ENCODE measurements around the gene IGF2BP2. TPM values are rescaled to one million over a fixed set of nuclear protein-coding genes. Genes with fewer than 3 reads are reported as not detected.

The IGF2BP2 gene
- total and polyA plus RNA-seq, 5 donors from 2014 or later, result 3.6 TPM; not detected in 4

DNA sequence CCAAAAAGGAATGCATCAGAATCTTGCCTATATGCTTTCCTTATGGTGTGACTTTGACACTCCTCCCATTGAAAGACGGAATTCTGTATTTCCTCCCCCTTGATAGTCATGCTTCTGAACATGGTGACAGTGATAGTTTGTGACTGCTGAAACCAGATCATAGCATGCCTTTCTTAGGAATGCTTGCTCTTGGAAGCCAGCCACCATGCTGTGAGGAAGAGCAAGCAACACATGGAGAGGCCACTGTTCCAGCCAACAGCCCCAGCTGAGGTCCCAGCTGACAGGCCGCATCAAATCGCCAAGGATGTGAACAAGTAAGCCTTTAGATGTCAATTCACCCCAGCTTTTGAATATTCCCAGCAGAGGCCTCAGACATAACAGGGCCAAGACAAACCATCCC lies 100.1 kb downstream of the IGF2BP2 start:
- Mint-ChIP-seq H3K4me3 (no peak overlapping the region), H3K27ac (no peak overlapping the region), H3K9me3 (no peaks in the 10 kb centered on the region), H3K4me1 (no peaks in the 10 kb centered on the region), H3K36me3 (no peaks in the 10 kb centered on the region), H3K27me3 (peaks cover 4% of the 10 kb centered on the region)
- ATAC-seq (ENCODE audit: low read depth in 2 of 2) (no peak), DNase-seq (no peak)
- Histone ChIP-seq H3K27me3 (ENCODE audit: control insufficient read depth, insufficient read depth, low read length) (no peaks in the 10 kb centered on the region), H3K4me1 (ENCODE audit: control insufficient read depth, insufficient read depth, low read length, poor library complexity, severe bottlenecking) (no peaks in the 10 kb centered on the region), H3K27ac (ENCODE audit: insufficient read depth, low read length, poor library complexity, severe bottlenecking) (no peak overlapping the region), H3K4me3 (ENCODE audit: low read depth, low read length) (no peak overlapping the region), H3K36me3 (ENCODE audit: control insufficient read depth, insufficient read depth, low read length) (no peaks in the 10 kb centered on the region), H3K9me3 (ENCODE audit: control insufficient read depth in 2 of 2, low read length in 2 of 2) (no peaks in the 10 kb centered on the region)

DNA sequence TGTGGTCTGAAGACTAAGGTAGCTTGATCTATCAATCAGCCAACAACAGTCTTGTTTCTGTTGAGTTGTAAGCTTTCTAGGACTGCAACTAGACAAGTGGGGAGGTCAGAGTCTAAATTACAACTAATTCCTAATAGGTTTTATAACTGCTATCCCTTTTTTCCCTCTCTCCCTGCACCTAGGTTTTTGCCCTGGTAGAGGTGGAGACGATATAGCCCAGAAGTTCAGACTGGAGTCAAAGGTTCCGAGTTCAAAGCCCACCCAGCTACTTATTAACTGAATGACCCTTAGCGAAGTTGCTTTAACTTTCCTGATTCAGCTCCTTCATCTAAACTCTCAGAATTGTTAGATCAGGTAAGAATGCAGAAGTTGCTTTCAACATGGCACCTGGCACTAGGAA lies 100.6 kb downstream of the IGF2BP2 start:
- H3K9me3 ChIP-seq (ENCODE audit: control insufficient read depth in 2 of 2, low read length in 2 of 2), result no peaks in the 10 kb centered on the region
- no peak overlapping the region for H3K4me3 ChIP-seq (ENCODE audit: low read depth, low read length)
- no peak overlapping the region for H3K27ac ChIP-seq (ENCODE audit: insufficient read depth, low read length, poor library complexity, severe bottlenecking)
- no peaks in the 10 kb centered on the region for H3K36me3 ChIP-seq (ENCODE audit: control insufficient read depth, insufficient read depth, low read length)
- no peaks in the 10 kb centered on the region for H3K9me3 Mint-ChIP-seq
- ATAC-seq (ENCODE audit: low read depth in 2 of 2), result no peak
- no peaks in the 10 kb centered on the region for H3K27me3 ChIP-seq (ENCODE audit: control insufficient read depth, insufficient read depth, low read length)
- no peak for DNase-seq
- H3K27ac Mint-ChIP-seq, result no peak overlapping the region
- no peaks in the 10 kb centered on the region for H3K27me3 Mint-ChIP-seq
- H3K4me3 Mint-ChIP-seq, result no peak overlapping the region
- no peaks in the 10 kb centered on the region for H3K36me3 Mint-ChIP-seq
- H3K4me1 ChIP-seq (ENCODE audit: control insufficient read depth, insufficient read depth, low read length, poor library complexity, severe bottlenecking), result no peaks in the 10 kb centered on the region
- H3K4me1 Mint-ChIP-seq, result no peaks in the 10 kb centered on the region

- no peaks in the 10 kb centered on the region for H3K27me3 ChIP-seq (ENCODE audit: control insufficient read depth, insufficient read depth, low read length)
- Mint-ChIP-seq H3K27me3 (no peaks in the 10 kb centered on the region), H3K9me3 (no peaks in the 10 kb centered on the region), H3K27ac (no peak overlapping the region), H3K4me3 (no peak overlapping the region), H3K36me3 (no peaks in the 10 kb centered on the region), H3K4me1 (no peaks in the 10 kb centered on the region)
- H3K9me3 ChIP-seq (ENCODE audit: control insufficient read depth in 2 of 2, low read length in 2 of 2), result no peaks in the 10 kb centered on the region
- H3K4me3 ChIP-seq (ENCODE audit: low read depth, low read length), result no peak overlapping the region
- ATAC-seq (ENCODE audit: low read depth in 2 of 2), result no peak
- H3K27ac ChIP-seq (ENCODE audit: insufficient read depth, low read length, poor library complexity, severe bottlenecking), result no peak overlapping the region
- DNase-seq, result no peak
- H3K4me1 ChIP-seq (ENCODE audit: control insufficient read depth, insufficient read depth, low read length, poor library complexity, severe bottlenecking), result no peaks in the 10 kb centered on the region
- no peaks in the 10 kb centered on the region for H3K36me3 ChIP-seq (ENCODE audit: control insufficient read depth, insufficient read depth, low read length)
Observed at GRCh38 chr3:185722881-185723280, 102.0 kb downstream of the IGF2BP2 start.

DNA sequence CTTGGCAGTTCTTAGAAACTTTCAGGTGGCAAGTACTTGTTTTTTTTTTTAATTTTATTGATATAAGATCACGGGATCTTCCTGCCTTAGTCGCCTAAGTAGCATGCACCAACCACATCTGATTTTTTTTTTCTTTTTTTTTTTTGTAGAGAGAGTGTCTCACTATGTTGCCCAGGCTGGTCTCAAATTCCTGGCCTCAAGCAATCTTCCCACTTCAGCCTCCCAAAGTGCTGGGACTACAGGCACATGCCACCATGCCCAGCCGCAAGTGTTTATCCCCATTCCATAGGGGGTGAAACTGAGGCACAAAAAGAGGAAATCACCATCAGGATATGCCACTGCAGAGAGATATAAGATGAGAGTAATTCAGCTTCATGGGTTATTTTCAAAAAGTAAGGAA lies 102.9 kb downstream of the IGF2BP2 start:
- Mint-ChIP-seq H3K36me3 (no peaks in the 10 kb centered on the region), H3K27ac (no peak overlapping the region), H3K9me3 (no peaks in the 10 kb centered on the region), H3K4me3 (no peak overlapping the region), H3K27me3 (no peaks in the 10 kb centered on the region), H3K4me1 (no peaks in the 10 kb centered on the region)
- Histone ChIP-seq H3K27ac (ENCODE audit: insufficient read depth, low read length, poor library complexity, severe bottlenecking) (no peak overlapping the region), H3K4me3 (ENCODE audit: low read depth, low read length) (no peak overlapping the region), H3K4me1 (ENCODE audit: control insufficient read depth, insufficient read depth, low read length, poor library complexity, severe bottlenecking) (no peaks in the 10 kb centered on the region), H3K9me3 (ENCODE audit: control insufficient read depth in 2 of 2, low read length in 2 of 2) (no peaks in the 10 kb centered on the region), H3K36me3 (ENCODE audit: control insufficient read depth, insufficient read depth, low read length) (no peaks in the 10 kb centered on the region), H3K27me3 (ENCODE audit: control insufficient read depth, insufficient read depth, low read length) (no peaks in the 10 kb centered on the region)
- ATAC-seq (ENCODE audit: low read depth in 2 of 2) (no peak), DNase-seq (no peak)

GRCh38 chr3:185720326-185720725 lies 104.5 kb downstream of the IGF2BP2 start:
- H3K27me3 ChIP-seq (ENCODE audit: control insufficient read depth, insufficient read depth, low read length), result no peaks in the 10 kb centered on the region
- no peaks in the 10 kb centered on the region for H3K27me3 Mint-ChIP-seq
- ATAC-seq (ENCODE audit: low read depth in 2 of 2) (no peak), DNase-seq (no peak)
- no peaks in the 10 kb centered on the region for H3K36me3 ChIP-seq (ENCODE audit: control insufficient read depth, insufficient read depth, low read length)
- no peaks in the 10 kb centered on the region for H3K36me3 Mint-ChIP-seq
- H3K4me3 Mint-ChIP-seq, result no peak overlapping the region
- H3K4me3 ChIP-seq (ENCODE audit: low read depth, low read length), result no peak overlapping the region
- no peak overlapping the region for H3K27ac ChIP-seq (ENCODE audit: insufficient read depth, low read length, poor library complexity, severe bottlenecking)
- H3K4me1 Mint-ChIP-seq, result no peaks in the 10 kb centered on the region
- no peaks in the 10 kb centered on the region for H3K9me3 ChIP-seq (ENCODE audit: control insufficient read depth in 2 of 2, low read length in 2 of 2)
- H3K4me1 ChIP-seq (ENCODE audit: control insufficient read depth, insufficient read depth, low read length, poor library complexity, severe bottlenecking), result no peaks in the 10 kb centered on the region
- H3K27ac Mint-ChIP-seq, result no peak overlapping the region
- H3K9me3 Mint-ChIP-seq, result no peaks in the 10 kb centered on the region

- peaks cover 0 to 1% (median 0%) of the 10 kb centered on the region in 7 donors for H3K9me3 Mint-ChIP-seq
- no peaks in the 10 kb centered on the region for H3K4me1 Mint-ChIP-seq
- no peak overlapping the region for H3K27ac Mint-ChIP-seq
- no peaks in the 10 kb centered on the region for H3K36me3 Mint-ChIP-seq
- H3K27me3 Mint-ChIP-seq, result no peaks in the 10 kb centered on the region
- ATAC-seq (ENCODE audit: low read depth in 2 of 2) (no peak), DNase-seq (no peak)
- Histone ChIP-seq H3K27me3 (ENCODE audit: control insufficient read depth, insufficient read depth, low read length) (no peaks in the 10 kb centered on the region), H3K4me3 (ENCODE audit: low read depth, low read length) (no peak overlapping the region), H3K9me3 (ENCODE audit: control insufficient read depth in 2 of 2, low read length in 2 of 2) (no peaks in the 10 kb centered on the region), H3K4me1 (ENCODE audit: control insufficient read depth, insufficient read depth, low read length, poor library complexity, severe bottlenecking) (no peaks in the 10 kb centered on the region), H3K27ac (ENCODE audit: insufficient read depth, low read length, poor library complexity, severe bottlenecking) (no peak overlapping the region), H3K36me3 (ENCODE audit: control insufficient read depth, insufficient read depth, low read length) (no peaks in the 10 kb centered on the region)
- no peak overlapping the region for H3K4me3 Mint-ChIP-seq
Observed at GRCh38 chr3:185718736-185719593, 105.9 kb downstream of the IGF2BP2 start.

- Mint-ChIP-seq H3K9me3 (peaks cover 0 to 2% (median 0%) of the 10 kb centered on the region in 7 donors), H3K4me1 (no peaks in the 10 kb centered on the region), H3K27me3 (no peaks in the 10 kb centered on the region), H3K4me3 (no peak overlapping the region), H3K36me3 (no peaks in the 10 kb centered on the region), H3K27ac (no peak overlapping the region)
- Histone ChIP-seq H3K4me3 (ENCODE audit: low read depth, low read length) (no peak overlapping the region), H3K4me1 (ENCODE audit: control insufficient read depth, insufficient read depth, low read length, poor library complexity, severe bottlenecking) (no peaks in the 10 kb centered on the region), H3K27me3 (ENCODE audit: control insufficient read depth, insufficient read depth, low read length) (no peaks in the 10 kb centered on the region), H3K27ac (ENCODE audit: insufficient read depth, low read length, poor library complexity, severe bottlenecking) (no peak overlapping the region), H3K36me3 (ENCODE audit: control insufficient read depth, insufficient read depth, low read length) (no peaks in the 10 kb centered on the region), H3K9me3 (ENCODE audit: control insufficient read depth in 2 of 2, low read length in 2 of 2) (no peaks in the 10 kb centered on the region)
- DNase-seq, result no peak
- no peak for ATAC-seq (ENCODE audit: low read depth in 2 of 2)
Observed at GRCh38 chr3:185717627-185718402, 107.0 kb downstream of the IGF2BP2 start.
